A549 (cell line): Measurements from ENCODE around the gene SDC3. TPM values are rescaled to one million over a fixed set of nuclear protein-coding genes. Genes with fewer than 3 reads are reported as not detected.

ENCODE experiments used
- ATAC-seq, 2 experiments: fragments of 200-7000 bp in 1 of 2; fragments of >200 bp in 1 of 2; cut with Nextera tagmentation in 1 of 2; cut with Tn5 transposase in 1 of 2; 3 replicates each; pipeline versions ENCODE4 v1.8.0 to v1.9.1; 2018 to 2020; ENCODE audit warnings: mild to moderate bottlenecking in 1 of 2, moderate library complexity in 1 of 2
- CTCF ChIA-PET: fragments of 300-600 bp; sonication (Branson Sonifier 250); formaldehyde crosslinking; extraction: SDS; loops from one replicate; lab custom pipeline; 2021; ENCODE audit warnings: antibody characterized with exemption, inconsistent platforms; lab: Yijun Ruan, JAX
- POLR2A ChIA-PET: fragments of 350-600 bp; formaldehyde crosslinking; extraction: SDS; loops from one replicate; lab custom pipeline; 2021; ENCODE audit warnings: antibody characterized with exemption, inconsistent platforms; lab: Yijun Ruan, JAX
- DNase-seq, 2 experiments: peaks; one replicate each; pipeline versions ENCODE4 v3.0.0 to v3.0.0-alpha.2; 2011 to 2016; ENCODE audit warnings: low read depth in 1 of 2, low spot score in 1 of 2
- FAIRE-seq: peaks from 2 replicates; lab custom pipeline; 2011; peaks lifted over from hg19 to GRCh38; lab: Jason Lieb, UNC
- H3K27ac ChIP-seq, 2 experiments: fragments of >200 bp; sonication (Bioruptor Twin); formaldehyde crosslinking; 3 replicates each; pipeline ENCODE4 v1.5.1; 2016 to 2017
- H3K4me1 ChIP-seq: fragments of >200 bp; sonication (Bioruptor Twin); formaldehyde crosslinking; 3 replicates; pipeline ENCODE4 v1.6.1; 2016
- H3K4me2 ChIP-seq: fragments of >200 bp; sonication (Bioruptor Twin); formaldehyde crosslinking; 3 replicates; pipeline ENCODE4 v1.6.1; 2016
- H3K4me3 ChIP-seq: fragments of >200 bp; sonication (Bioruptor Twin); formaldehyde crosslinking; 3 replicates; pipeline ENCODE4 v1.5.1; 2016
- H3K9me3 ChIP-seq: fragments of >200 bp; sonication (Bioruptor Twin); formaldehyde crosslinking; 3 replicates; pipeline ENCODE4 v1.6.1; 2016
- BHLHE40 ChIP-seq: IDR thresholded peaks from 2 replicates; pipeline ENCODE4 v1.6.1; 2012; ENCODE audit warnings: low read depth, low read length, inconsistent platforms
- CBX2 ChIP-seq: fragments of 200-600 bp; sonication (generic); IDR thresholded peaks from 2 replicates; pipeline ENCODE4 v1.6.1; 2016; ENCODE audit warnings: low read depth, mild to moderate bottlenecking, borderline replicate concordance
- CBX8 ChIP-seq: fragments of 200-600 bp; sonication (generic); IDR thresholded peaks from 2 replicates; pipeline ENCODE4 v1.6.1; 2016
- CHD2 ChIP-seq: fragments of 150-350 bp; IDR thresholded peaks from 2 replicates; pipeline ENCODE4 v1.6.1; 2014; ENCODE audit warnings: low read length; ENCODE audit not compliant: partially characterized antibody
- EHMT2 ChIP-seq: fragments of 200-600 bp; sonication (generic); IDR thresholded peaks from 2 replicates; pipeline ENCODE4 v1.6.1; 2016; ENCODE audit warnings: antibody characterized with exemption, low read depth, mild to moderate bottlenecking, moderate library complexity
- ESRRA ChIP-seq: fragments of 150-350 bp; IDR thresholded peaks from 2 replicates; pipeline ENCODE4 v1.6.1; 2014; ENCODE audit warnings: mild to moderate bottlenecking, low read length, borderline replicate concordance
- FOSB ChIP-seq: fragments of 250-450 bp; sonication (Bioruptor Pico); IDR thresholded peaks from 2 replicates; pipeline ENCODE4 v1.5.0; 2020; ENCODE audit warnings: mild to moderate bottlenecking, moderate library complexity
- FOSL2 ChIP-seq, 2 experiments: fragments of 450-650 bp in 1 of 2; fragments of >200 bp in 1 of 2; sonication (Bioruptor Twin) in 1 of 2; formaldehyde crosslinking; IDR thresholded peaks; 2 replicates each; pipeline versions ENCODE4 v1.5.0 to v1.6.1; 2016 to 2020; ENCODE audit warnings: mild to moderate bottlenecking in 1 of 2, moderate library complexity in 1 of 2
- HDAC2 ChIP-seq: fragments of 200-600 bp; sonication (generic); IDR thresholded peaks from 2 replicates; pipeline ENCODE4 v1.6.1; 2016
- HES2 ChIP-seq: fragments of >200 bp; sonication (Bioruptor Twin); formaldehyde crosslinking; IDR thresholded peaks from 2 replicates; pipeline ENCODE4 v1.6.1; 2016
- HEYL ChIP-seq: fragments of 250-450 bp; sonication (Bioruptor Pico); IDR thresholded peaks from 2 replicates; pipeline ENCODE4 v1.8.0; 2021; ENCODE audit warnings: mild to moderate bottlenecking, moderate library complexity
- HOXA7 ChIP-seq: fragments of 250-450 bp; sonication (Bioruptor Pico); IDR thresholded peaks from 2 replicates; pipeline ENCODE4 v1.5.0; 2020; ENCODE audit warnings: mild to moderate bottlenecking, moderate library complexity
- HOXB5 ChIP-seq: fragments of 250-450 bp; sonication (Bioruptor Pico); IDR thresholded peaks from 2 replicates; pipeline ENCODE4 v1.5.0; 2020; ENCODE audit warnings: mild to moderate bottlenecking, moderate library complexity
- KDM1A ChIP-seq: fragments of 200-600 bp; sonication (generic); IDR thresholded peaks from 2 replicates; pipeline ENCODE4 v1.6.1; 2016; ENCODE audit warnings: low read depth, mild to moderate bottlenecking
- MAZ ChIP-seq: fragments of 150-350 bp; IDR thresholded peaks from 2 replicates; pipeline ENCODE4 v1.6.1; 2014; ENCODE audit warnings: antibody characterized with exemption, low read depth, low read length, borderline replicate concordance
- MYC ChIP-seq: IDR thresholded peaks from 2 replicates; pipeline ENCODE4 v1.6.1; 2012; ENCODE audit warnings: mild to moderate bottlenecking, inconsistent platforms, low read length, improper control_type of control experiment, borderline replicate concordance
- NFE2L2 ChIP-seq: fragments of 150-350 bp; conservative IDR thresholded peaks from 2 replicates; pipeline ENCODE4 v1.6.1; 2014; ENCODE audit warnings: low read length
- NR3C1 ChIP-seq: fragments of >200 bp; sonication (Bioruptor Twin); formaldehyde crosslinking; IDR thresholded peaks from 3 replicates; pipeline ENCODE4 v1.6.1; 2017
- PBX3 ChIP-seq: IDR thresholded peaks from 2 replicates; pipeline ENCODE4 v1.6.1; 2012
- POLR2AphosphoS2 ChIP-seq: conservative IDR thresholded peaks from 2 replicates; pipeline ENCODE4 v1.6.1; 2012; ENCODE audit warnings: low read length, improper control_type of control experiment, inconsistent platforms
- RARB ChIP-seq: fragments of 250-450 bp; sonication (Bioruptor Pico); IDR thresholded peaks from 2 replicates; pipeline ENCODE4 v1.8.0; 2021; ENCODE audit warnings: mild to moderate bottlenecking, moderate library complexity
- REST ChIP-seq: fragments of 200-600 bp; sonication (generic); IDR thresholded peaks from 2 replicates; pipeline ENCODE4 v1.6.1; 2016; ENCODE audit warnings: antibody characterized with exemption, mild to moderate bottlenecking, moderate library complexity
- RNF2 ChIP-seq: fragments of 200-600 bp; sonication (generic); IDR thresholded peaks from 2 replicates; pipeline ENCODE4 v1.6.1; 2016; ENCODE audit warnings: low read depth, mild to moderate bottlenecking, antibody characterized with exemption, moderate library complexity, borderline replicate concordance
- SREBF2 ChIP-seq: fragments of 450-650 bp; IDR thresholded peaks from 2 replicates; pipeline ENCODE4 v1.6.1; 2014; ENCODE audit warnings: mild to moderate bottlenecking, moderate library complexity
- TFCP2L1 ChIP-seq: fragments of 250-450 bp; sonication (Bioruptor Pico); IDR thresholded peaks from 2 replicates; pipeline ENCODE4 v1.5.0; 2021; ENCODE audit warnings: mild to moderate bottlenecking
- ZC3H11A ChIP-seq: fragments of 450-650 bp; IDR thresholded peaks from 2 replicates; pipeline ENCODE4 v1.6.1; 2014; ENCODE audit warnings: antibody characterized with exemption, mild to moderate bottlenecking
- ZFP36 ChIP-seq: fragments of 450-650 bp; IDR thresholded peaks from 2 replicates; pipeline ENCODE4 v1.6.1; 2014; ENCODE audit warnings: borderline replicate concordance; ENCODE audit not compliant: partially characterized antibody
- WGBS: methylation state at CpG from one replicate; pipeline ENCODE4 v1.1.6; 2017; ENCODE audit errors: missing lambda C conversion rate; 5-methylcytosine and 5-hydroxymethylcytosine counted together
- polyA plus RNA-seq, 4 experiments: library from polyadenylated mRNA; depleted of rRNA in 3 of 4; stranded (reverse); fragments of >200 nt; fragmentation: RNase III in 1 of 4; extraction: RNeasy Plus Mini Kit Qiagen cat#74134 plus additional on column Dnase treatment in 1 of 4; gene quantifications; 2 replicates in 3 of 4; 3 replicates in 1 of 4; pipeline ENCODE4 v1.2.3, GENCODE V29; 2011 to 2017
- TF ChIP-seq, protein P1 (sequence below): fragments of >200 bp; sonication (Bioruptor Twin); formaldehyde crosslinking; IDR thresholded peaks from 3 replicates; pipeline ENCODE4 v1.6.1; 2016
- TF ChIP-seq, protein P2 (sequence below): IDR thresholded peaks from 2 replicates; pipeline ENCODE4 v1.6.1; 2012; ENCODE audit warnings: low read depth, borderline replicate concordance
- TF ChIP-seq, protein P3 (sequence below): fragments of 250-450 bp; sonication (Bioruptor Pico); IDR thresholded peaks from 2 replicates; pipeline ENCODE4 v1.5.0; 2020; ENCODE audit warnings: low read depth, mild to moderate bottlenecking, moderate library complexity

Gene SDC3
- polyA plus RNA-seq, 2 of the 4 experiments (the other 2 are of a cell fraction) = 2.0 to 8.9 TPM

GRCh38 chr1:30830537-30830936, 78.0 kb downstream of the SDC3 start:
- 77% methylated on average over 6 of the region's 6 CpGs for WGBS
- no peak overlapping the region for H3K27ac ChIP-seq
- no peaks in the 10 kb centered on the region for H3K4me1 ChIP-seq
- no peaks in the 10 kb centered on the region for H3K9me3 ChIP-seq
- DNase-seq = no peak
- H3K4me3 ChIP-seq = no peak overlapping the region
- ChIA-PET POLR2A (no interaction called here), CTCF (interaction anchor here (0.5 to 2.8 kb wide), 4 partner anchors 16 to 109 kb away, joined by 3 to 18 read pairs (median 5); no protein-coding TSS in a partner anchor)
- H3K4me2 ChIP-seq = no peak overlapping the region
- TF ChIP-seq ZC3H11A (no peak), CBX8 (no peak), ESRRA (no peak), NR3C1 (no peak), HOXB5 (no peak), HDAC2 (no peak), BHLHE40 (no peak), KDM1A (no peak), ZFP36 (no peak), SREBF2 (no peak), HES2 (no peak), RARB (CRISPR knock-in tag) (no peak), EHMT2 (no peak), MAZ (no peak), TFCP2L1 (no peak), CHD2 (no peak), HEYL (CRISPR knock-in tag) (no peak), HOXA7 (no peak), PBX3 (no peak)
- TF ChIP-seq, protein P1, sequence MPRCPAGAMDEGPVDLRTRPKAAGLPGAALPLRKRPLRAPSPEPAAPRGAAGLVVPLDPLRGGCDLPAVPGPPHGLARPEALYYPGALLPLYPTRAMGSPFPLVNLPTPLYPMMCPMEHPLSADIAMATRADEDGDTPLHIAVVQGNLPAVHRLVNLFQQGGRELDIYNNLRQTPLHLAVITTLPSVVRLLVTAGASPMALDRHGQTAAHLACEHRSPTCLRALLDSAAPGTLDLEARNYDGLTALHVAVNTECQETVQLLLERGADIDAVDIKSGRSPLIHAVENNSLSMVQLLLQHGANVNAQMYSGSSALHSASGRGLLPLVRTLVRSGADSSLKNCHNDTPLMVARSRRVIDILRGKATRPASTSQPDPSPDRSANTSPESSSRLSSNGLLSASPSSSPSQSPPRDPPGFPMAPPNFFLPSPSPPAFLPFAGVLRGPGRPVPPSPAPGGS = no peak
- FAIRE-seq = no peak
- ATAC-seq = no peak

DNA sequence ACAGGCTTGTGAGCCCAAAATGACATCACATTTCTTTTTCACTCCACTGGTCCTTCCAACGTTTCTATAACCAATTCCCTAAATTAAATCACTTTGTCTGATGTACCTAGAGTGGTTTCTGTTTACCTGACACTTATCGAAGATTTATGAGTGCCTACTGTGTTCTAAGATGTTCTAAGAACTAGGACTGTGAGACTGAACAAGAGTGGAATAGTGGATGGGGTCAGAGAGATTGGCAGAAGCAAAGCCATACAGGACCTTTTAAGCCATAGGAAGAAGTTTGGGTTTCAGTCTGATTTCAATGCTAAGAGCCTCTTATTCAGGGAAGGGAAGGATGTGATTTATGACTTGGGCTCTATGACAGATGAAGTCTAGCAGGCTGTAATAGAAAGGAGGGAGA, 78.7 kb downstream of the SDC3 start:
- no peak for ATAC-seq
- H3K9me3 ChIP-seq = no peaks in the 10 kb centered on the region
- POLR2A ChIA-PET = no interaction called here
- TF ChIP-seq ZFP36 = no peak
- no peak for TF ChIP-seq NFE2L2
- TF ChIP-seq MYC = no peak
- TF ChIP-seq, protein P1 = no peak
- TF ChIP-seq CBX2 = no peak
- no peak for TF ChIP-seq FOSL2 (IDR thresholded peaks at IDR 0.05)
- no peak for TF ChIP-seq FOSL2 (CRISPR knock-in tag; IDR thresholded peaks at IDR 0.05)
- no peak for TF ChIP-seq HOXB5
- TF ChIP-seq, protein P2, sequence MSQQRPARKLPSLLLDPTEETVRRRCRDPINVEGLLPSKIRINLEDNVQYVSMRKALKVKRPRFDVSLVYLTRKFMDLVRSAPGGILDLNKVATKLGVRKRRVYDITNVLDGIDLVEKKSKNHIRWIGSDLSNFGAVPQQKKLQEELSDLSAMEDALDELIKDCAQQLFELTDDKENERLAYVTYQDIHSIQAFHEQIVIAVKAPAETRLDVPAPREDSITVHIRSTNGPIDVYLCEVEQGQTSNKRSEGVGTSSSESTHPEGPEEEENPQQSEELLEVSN = no peak
- TF ChIP-seq FOSB (CRISPR knock-in tag) = no peak
- no peak for TF ChIP-seq KDM1A
- TF ChIP-seq RNF2 = no peak
- TF ChIP-seq REST = no peak
- TF ChIP-seq HDAC2 = no peak
- no peak for TF ChIP-seq POLR2AphosphoS2
- TF ChIP-seq BHLHE40 = no peak
- TF ChIP-seq, protein P3, sequence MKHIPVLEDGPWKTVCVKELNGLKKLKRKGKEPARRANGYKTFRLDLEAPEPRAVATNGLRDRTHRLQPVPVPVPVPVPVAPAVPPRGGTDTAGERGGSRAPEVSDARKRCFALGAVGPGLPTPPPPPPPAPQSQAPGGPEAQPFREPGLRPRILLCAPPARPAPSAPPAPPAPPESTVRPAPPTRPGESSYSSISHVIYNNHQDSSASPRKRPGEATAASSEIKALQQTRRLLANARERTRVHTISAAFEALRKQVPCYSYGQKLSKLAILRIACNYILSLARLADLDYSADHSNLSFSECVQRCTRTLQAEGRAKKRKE (CRISPR knock-in tag) = no peak

More for the DNA sequence above, 78.7 kb downstream of the SDC3 start:
- H3K4me2 ChIP-seq = no peak overlapping the region
- DNase-seq (no peak), FAIRE-seq (no peak)
- CTCF ChIA-PET = interaction anchor here (0.5 to 2.8 kb wide), 3 partner anchors 28 to 110 kb away, joined by 3 to 18 read pairs (median 4); no protein-coding TSS in a partner anchor
- 44% methylated on average over 2 of the region's 2 CpGs for WGBS
- H3K27ac ChIP-seq = no peak overlapping the region
- H3K4me3 ChIP-seq = no peak overlapping the region
- H3K4me1 ChIP-seq = peaks cover 3% of the 10 kb centered on the region
